SKM-1 treated with dmso at 0.1 percent for 144 hours (cell line): Measurements from ENCODE around the gene KLC3.
"Not testable (repeated sequence)": the region's sequence is repeated elsewhere in the genome, so short reads cannot be mapped to it uniquely, and the experiment has no call there.

Experiments used
- DNase-seq: peaks from one replicate; lab custom pipeline; 2025; ENCODE audit not compliant: unreplicated experiment; lab: John Stamatoyannopoulos, UW

The KLC3 gene

DNA sequence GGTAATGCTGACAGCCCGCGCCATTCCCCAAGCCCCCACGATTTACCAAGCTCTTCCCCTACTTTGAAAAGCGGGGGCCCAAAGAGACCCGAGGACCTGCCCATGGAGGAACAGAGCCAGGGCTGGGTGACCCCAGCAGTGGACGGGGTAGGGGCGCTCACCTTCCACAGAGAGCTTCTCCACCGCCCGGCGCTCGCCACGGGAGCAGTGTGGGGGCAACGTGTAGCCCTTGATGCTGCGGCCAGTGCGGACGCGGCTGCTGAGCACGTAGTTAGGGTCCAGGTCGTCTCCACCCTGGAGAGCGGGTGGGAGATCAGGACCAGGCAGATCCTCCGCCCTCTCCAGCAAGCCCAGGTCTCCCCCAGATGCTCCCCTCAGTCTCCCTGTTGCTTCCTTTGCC lies 25.2 kb upstream of the KLC3 start:
- DNase-seq = no peak

DNA sequence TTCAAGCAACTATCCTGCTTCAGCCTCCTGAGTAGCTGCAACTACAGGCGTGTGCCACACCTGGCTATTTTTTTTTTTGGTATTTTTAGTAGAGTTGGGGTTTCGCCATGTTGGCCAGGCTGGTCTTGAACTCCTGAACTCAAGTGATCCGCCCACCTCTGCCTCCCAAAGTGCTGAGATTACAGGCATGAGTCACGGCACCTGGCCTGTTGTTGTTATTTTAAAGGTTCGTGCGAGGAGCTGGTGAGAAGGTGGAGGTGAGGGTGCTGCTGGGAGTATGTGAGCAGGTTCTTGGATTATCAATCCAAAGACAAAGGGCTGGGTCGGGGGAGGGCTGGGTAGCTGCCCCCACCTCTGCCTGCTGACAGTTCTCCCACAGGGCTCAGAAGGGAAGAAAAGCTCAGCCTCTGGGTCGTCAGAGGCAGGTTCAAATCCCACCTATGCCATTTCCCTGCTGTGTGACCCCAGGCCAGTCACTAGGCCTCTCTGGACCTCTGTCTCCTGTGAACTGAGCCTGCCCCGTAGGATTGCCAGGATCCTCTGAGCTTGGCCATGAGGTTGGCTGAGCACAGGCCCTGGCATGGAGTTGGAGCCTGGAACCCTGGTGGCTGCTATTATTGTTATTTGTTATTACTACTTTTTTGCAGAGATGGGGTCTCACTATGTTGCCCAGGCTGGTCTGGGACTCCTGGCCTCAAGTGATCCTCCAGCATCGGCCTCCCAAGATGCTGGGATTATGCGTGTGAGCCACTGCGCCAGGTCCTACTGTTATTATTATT lies 19.4 kb upstream of the KLC3 start:
- no peak for DNase-seq

DNA sequence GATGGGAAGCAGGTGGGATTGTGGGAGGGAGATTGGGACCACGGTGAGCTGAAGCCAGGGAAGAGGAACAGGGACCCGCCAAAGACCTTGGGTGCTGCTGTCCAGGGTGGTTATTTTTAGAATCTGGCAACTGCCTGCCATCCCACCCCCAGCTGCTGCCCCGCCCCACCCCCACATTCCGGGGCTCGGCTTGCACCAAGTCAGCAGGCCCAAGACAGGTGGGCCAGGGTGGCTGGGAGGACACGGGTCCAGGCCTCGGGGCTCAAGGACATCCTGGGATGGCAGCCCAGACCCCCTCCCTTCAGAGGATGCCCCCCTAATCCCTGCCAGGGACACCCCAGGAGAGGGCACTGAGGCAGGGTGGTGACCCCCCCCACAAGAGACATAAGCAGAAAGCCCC lies 18.7 kb upstream of the KLC3 start:
- no peak for DNase-seq

DNA sequence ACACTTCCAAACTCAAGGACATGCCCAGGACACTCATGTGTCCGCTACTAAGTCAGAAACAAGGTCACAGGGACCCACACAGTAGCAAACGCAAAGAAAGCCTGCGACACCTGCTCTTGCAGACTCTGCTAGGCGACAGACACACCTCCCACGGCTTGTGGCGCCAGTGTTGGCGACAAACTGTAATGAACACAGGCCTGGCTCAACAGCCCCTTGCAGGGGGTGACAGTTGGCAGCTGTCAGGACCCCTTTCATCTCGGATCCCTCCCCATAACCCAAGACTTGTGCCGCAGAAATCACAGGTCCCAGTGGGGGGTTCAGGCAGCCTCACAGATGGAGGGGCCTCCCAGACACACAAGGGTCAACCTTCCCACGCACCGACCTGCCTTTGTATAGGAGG lies 18.2 kb upstream of the KLC3 start:
- no peak for DNase-seq

- no peak for DNase-seq
Observed at GRCh38 chr19:45322744-45323281, 17.7 kb upstream of the KLC3 start, which contains the start of gene CKM. Gene CKM (minus strand): TSS chr19:45322875. CDS start chr19:45319713, 3,162 bp downstream.

DNA sequence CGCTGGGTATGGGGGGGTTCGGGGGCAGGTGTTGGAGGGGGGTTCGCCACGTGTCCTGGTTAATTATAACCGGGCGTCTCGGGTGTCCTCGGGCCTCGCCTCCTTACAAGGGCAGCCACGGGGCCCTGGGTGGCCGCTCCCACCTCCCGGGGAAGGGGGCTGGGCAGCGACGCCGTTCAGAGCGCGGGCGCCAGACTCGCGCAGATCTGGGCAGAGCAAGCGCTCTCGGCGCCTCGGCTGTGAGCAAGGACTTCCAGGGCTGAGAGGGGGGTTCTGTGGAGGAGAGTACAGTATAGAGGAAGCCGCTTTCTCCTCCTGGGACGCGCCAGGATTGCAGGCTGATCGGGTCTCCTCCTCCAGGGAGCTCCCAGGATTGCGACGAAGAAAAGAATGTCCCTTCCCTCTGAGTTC lies 16.9 kb upstream of the KLC3 start:
- no peak for DNase-seq

GRCh38 chr19:45324349-45324907 lies 16.1 kb upstream of the KLC3 start:
- no peak for DNase-seq

- no peak for DNase-seq
Observed at GRCh38 chr19:45327404-45328143, 13.0 kb upstream of the KLC3 start.

- no peak for DNase-seq
Observed at GRCh38 chr19:45331411-45331810, 9.1 kb upstream of the KLC3 start.

- no peak for DNase-seq
Observed at GRCh38 chr19:45333609-45334303, 6.8 kb upstream of the KLC3 start.

DNA sequence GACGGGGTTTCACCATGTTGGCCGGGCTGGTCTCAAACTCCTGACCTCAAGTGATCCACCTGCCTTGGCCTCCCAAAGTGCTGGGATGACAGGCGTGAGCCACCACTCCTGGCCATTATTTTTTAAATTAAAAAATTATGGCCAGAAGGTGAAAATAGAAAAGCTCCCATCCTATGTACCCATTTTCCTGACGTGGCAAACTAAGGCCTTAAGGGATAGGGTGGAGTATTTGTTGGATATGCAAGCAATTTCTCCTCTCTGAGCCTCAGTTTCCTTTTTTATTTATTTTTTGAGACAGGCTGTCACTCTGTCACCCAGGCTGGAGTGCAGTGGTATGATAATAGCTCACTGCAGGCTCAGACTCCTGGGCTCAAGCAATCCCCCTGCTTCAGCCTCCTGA lies 5.7 kb upstream of the KLC3 start:
- not testable (repeated sequence) for DNase-seq

- no peak for DNase-seq
Observed at GRCh38 chr19:45336696-45337251, 3.8 kb upstream of the KLC3 start.

DNA sequence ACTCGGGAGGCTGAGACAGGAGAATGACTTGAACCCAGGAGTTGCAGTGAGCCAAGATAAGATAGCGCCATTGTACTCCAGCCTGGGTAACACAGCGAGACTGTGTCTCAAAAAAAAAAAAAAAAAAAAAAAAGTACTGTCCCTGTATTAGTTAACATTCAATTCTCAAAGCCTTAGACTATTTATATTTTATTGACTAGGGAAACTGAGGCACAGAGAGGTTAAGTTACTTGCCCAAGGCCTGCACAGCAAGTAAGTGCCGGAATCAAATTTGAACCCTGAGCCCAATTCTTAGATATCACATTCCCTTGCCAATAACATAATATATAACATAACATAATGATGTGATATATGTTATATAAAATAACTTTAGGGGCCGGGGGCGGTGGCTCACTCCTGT lies 921 bp upstream of the KLC3 start:
- no peak for DNase-seq

GRCh38 chr19:45340899-45341453 lies 426 bp downstream of the KLC3 start:
- no peak for DNase-seq

DNA sequence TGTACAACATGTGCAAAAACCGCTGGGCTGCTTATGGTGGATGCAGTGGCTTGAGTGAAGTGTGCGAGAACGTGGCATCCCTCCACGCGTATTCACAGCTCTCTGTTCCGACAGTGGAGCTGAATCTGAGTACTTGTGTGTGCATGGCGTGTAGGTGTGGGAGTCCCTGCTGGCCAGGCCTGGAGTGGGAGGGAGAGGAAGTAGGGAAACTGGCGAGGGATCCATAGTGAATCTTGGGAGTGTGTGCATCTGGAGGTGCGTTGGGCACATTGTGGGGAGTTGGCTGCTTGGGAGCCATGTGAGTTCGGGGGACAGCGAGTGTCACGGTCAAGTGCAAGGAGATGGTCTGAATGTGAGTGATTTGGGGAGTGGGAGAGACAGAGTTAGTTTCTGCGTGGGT lies 2.4 kb downstream of the KLC3 start:
- no peak for DNase-seq

DNA sequence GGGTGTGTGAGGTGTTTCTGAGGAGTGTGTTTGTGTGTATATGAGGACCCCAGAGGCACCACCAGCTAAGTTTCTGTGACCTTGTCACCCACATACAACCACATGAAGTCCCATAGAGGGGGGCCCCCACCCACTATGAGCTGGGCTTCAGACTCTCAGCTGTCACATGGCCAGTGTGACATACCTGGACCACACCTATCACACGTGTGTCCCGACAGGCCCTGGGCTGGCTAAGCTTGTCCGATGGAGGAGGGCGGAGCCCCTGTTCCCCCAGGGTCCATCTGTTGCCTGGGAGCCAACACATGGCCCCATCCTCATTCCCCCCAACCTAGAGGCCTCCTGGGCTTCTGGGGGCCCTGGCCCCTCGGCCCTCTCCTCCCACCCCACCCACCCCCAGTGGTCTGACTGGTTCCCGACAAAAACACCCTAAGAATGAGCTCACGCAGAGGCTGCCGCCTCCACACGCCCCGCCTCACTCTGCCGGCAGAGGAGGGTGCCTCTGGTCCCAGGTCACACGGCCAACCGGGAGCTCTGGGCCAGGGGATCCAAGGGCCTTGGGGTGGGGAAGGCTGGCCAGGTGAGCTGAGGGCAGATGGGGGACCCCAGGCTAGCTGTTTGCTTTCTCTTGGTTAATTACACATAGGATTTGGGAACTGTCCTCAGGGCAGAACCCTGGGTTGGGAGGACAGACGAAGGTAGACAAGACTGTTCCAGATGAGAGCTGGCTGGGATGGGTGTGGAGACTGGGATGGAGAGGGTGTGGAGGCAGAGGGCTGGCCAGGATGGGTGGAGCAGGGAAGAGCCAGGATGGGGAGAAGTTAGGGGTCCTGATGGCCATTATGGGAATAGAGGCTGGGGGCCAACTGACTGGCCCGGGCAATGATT lies 4.3 kb downstream of the KLC3 start:
- DNase-seq = no peak

DNA sequence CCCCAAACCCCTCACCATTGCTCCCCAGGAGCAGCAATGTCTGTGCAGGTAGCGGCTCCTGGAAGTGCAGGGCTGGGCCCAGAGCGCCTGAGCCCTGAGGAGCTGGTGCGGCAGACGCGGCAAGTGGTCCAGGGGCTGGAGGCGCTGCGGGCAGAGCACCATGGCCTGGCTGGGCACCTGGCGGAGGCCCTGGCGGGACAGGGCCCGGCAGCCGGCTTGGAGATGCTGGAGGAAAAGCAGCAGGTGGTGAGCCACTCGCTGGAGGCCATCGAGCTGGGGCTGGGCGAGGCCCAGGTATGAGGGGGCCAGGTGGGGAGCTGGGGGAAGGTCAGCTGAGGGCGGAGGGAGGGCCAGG lies 4.9 kb downstream of the KLC3 start:
- DNase-seq = no peak

DNA sequence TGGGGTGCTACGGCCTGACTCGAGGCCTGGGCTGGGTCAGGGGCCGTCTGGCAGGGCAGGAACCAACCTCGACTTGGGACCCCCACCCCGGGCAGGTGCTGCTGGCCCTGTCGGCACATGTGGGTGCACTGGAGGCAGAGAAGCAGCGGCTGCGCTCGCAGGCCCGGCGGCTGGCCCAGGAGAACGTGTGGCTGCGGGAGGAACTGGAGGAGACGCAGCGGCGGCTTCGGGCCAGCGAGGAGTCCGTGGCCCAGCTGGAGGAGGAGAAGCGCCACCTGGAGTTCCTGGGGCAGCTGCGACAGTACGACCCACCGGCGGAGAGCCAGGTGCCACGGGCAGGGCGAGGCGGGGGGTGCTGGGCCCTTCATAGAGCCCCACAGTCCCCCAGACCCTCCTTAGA lies 5.9 kb downstream of the KLC3 start:
- no peak for DNase-seq

- DNase-seq = no peak
Observed at GRCh38 chr19:45347570-45348366, 7.2 kb downstream of the KLC3 start.
